Omental fat pad (tissue), 4 donors: ENCODE measurements around the gene ARFIP1. TPM values are rescaled to one million over a fixed set of nuclear protein-coding genes. Genes with fewer than 3 reads are reported as not detected.

ENCODE experiments used
- ATAC-seq: fragments of 150-250 bp; one replicate; pipeline ENCODE4 v1.9.1; 2016; ENCODE audit warnings: mild to moderate bottlenecking, moderate library complexity; ENCODE audit not compliant: low FRiP score
- DNase-seq: peaks from one replicate; pipeline ENCODE4 v3.0.0-alpha.2; 2019; ENCODE audit warnings: low spot score
- CTCF ChIP-seq, 3 donors: fragments of 450-650 bp; IDR thresholded peaks; one replicate each; pipeline ENCODE4 v1.5.1; 2016 to 2017; ENCODE audit warnings: antibody characterized with exemption in 3 of 3, mild to moderate bottlenecking in 3 of 3, moderate library complexity in 2 of 3
- total RNA-seq, 4 donors: library from RNA; depleted of rRNA; stranded (reverse); fragments of >200 nt; gene quantifications; one replicate each; pipeline ENCODE4 v1.1.0, GENCODE V29; 2016

Gene ARFIP1
- total RNA-seq, 4 donors from 2014 or later = 18.3 to 32.6 (median 25.6) TPM

DNA sequence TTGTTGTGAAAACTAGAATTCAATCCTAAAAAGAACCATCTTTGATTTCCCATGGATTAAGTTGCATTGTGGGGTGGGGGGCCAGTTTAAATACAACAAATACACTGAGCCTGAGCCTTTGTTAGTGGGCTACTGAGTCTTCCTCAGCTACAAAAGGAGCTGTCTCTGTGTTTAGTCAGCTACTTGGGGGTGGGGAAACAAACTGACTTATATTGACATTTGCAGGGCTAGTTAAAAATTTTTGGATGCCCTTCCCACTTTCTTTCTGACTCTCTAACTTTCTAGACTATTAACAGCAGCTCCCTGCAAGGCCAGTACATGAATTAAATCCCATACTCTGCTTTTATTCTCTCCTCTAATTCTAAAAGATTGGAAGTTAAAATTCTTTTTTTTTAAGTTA is 123.9 kb downstream of the ARFIP1 start:
- ATAC-seq = no peak
- TF ChIP-seq CTCF (IDR thresholded peaks at IDR 0.05) = no peak

GRCh38 chr4:152909901-152910300 is 130.1 kb downstream of the ARFIP1 start:
- TF ChIP-seq CTCF (IDR thresholded peaks at IDR 0.05) = no peak
- DNase-seq = no peak
- no peak for ATAC-seq

More for the DNA sequence above, 123.9 kb downstream of the ARFIP1 start:
- no peak for DNase-seq

DNA sequence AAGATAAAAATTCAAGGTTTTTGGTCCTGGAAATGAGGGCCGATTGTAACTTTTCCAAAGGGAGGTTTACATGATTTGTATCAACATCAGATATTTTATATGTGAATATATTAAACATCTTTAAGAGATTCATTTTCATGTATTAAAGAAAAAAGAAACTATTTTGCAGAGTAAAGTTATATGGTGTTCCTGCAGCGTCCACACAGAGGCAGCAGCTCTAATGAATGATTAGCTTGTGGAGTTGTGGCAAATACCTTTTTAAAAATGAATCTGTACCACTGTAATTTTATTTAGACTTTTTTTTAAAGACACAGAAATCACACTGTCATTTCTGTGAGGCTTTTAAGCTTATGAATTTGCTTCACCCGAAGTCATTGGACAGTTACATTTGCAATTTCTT is 130.8 kb downstream of the ARFIP1 start:
- DNase-seq (no peak), ATAC-seq (no peak)

GRCh38 chr4:152917543-152918395 is 138.0 kb downstream of the ARFIP1 start:
- no peak for ATAC-seq
- no peak for TF ChIP-seq CTCF (IDR thresholded peaks at IDR 0.05)
- DNase-seq = no peak

More for the DNA sequence above, 130.8 kb downstream of the ARFIP1 start:
- TF ChIP-seq CTCF (IDR thresholded peaks at IDR 0.05) = no peak

DNA sequence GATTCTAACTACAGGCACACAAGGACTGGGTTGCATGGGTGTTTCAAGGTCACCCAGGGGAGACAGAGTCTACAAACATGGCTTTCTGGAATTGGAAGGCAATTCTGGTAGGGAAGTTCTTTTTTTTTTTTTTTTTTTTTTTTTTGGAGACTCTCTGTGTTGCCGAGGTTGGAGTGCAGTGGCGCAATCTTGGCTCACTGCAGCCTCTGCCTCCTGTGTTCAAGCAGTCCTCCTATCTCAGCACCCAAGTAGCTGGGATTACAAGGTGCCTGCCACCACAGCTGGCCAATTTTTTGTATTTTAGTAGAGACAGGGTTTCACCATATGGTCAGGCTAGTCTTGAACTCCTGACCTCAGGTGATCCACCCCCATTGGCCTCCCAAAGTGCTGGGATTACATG is 140.1 kb downstream of the ARFIP1 start:
- no peak for DNase-seq
- ATAC-seq = no peak
- no peak for TF ChIP-seq CTCF (IDR thresholded peaks at IDR 0.05)

GRCh38 chr4:152920768-152921167 is 141.0 kb downstream of the ARFIP1 start:
- TF ChIP-seq CTCF (IDR thresholded peaks at IDR 0.05) = no peak
- no peak for DNase-seq
- no peak for ATAC-seq

- ATAC-seq = no peak
- TF ChIP-seq CTCF (IDR thresholded peaks at IDR 0.05) = no peak
- DNase-seq = no peak
These were observed 141.5 kb downstream of the ARFIP1 start for GRCh38 chr4:152921284-152921683.
